Measurements from ENCODE around the gene SUPT20HL2. TPM values are rescaled to one million over a fixed set of nuclear protein-coding genes. Genes with fewer than 3 reads are reported as not detected.

SUPT20HL2 gene
- total and polyA plus RNA-seq, 2 donors (not counting 3 experiments of a cell fraction or from before 2014, with no cell fraction given), result not detected

DNA sequence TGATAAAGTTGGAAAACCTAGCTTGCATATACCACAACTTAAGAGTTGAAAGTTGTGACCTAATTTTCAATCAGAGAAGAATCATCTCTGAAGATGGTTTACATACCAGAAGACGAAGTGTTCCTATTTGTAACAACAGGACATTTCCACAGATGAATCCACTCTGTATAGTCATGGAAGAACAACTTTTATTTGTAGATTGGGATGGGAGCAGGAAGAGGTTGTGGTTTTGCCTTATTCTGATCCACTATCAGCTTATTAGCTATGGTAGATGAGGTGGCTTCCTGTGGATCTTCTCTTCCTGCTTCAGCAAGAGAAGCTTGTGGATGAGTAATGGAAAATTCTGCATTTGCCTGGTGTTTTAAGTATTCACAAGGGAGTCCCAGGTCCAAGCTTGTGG, 27.9 kb upstream of the SUPT20HL2 start:
- H3K4me1 ChIP-seq (ENCODE audit: control insufficient read depth, extremely low read depth, insufficient read depth, low read length), result peaks cover 7% of the 10 kb centered on the region
- ChIA-PET CTCF (interaction anchor here (0.8 to 1.2 kb wide), 2 partner anchors 24 to 30 kb away, joined by 3 read pairs; no protein-coding TSS in a partner anchor), POLR2A (no interaction called here)
- BruUV-seq (replicated peaks), result no TSS peak
- H3K27ac ChIP-seq (ENCODE audit: insufficient read depth, low read depth, low read length), result no peak overlapping the region
- TF ChIP-seq POLR2AphosphoS5 (IDR thresholded peaks at IDR 0.05; ENCODE audit: insufficient read depth, low read depth, low read length) (no peak), GATA2 (IDR thresholded peaks at IDR 0.05; ENCODE audit: insufficient read depth, insufficient read length, low read depth, low read length) (peak; percentile 60), FOS (IDR thresholded peaks at IDR 0.05; ENCODE audit: borderline replicate concordance, insufficient read depth, low read length) (peak; percentile 44), MYC (IDR thresholded peaks at IDR 0.05; ENCODE audit: low read depth, low read length) (no peak), POLR2A (IDR thresholded peaks at IDR 0.05; ENCODE audit: low read depth, low read length) (no peak)
- TF ChIP-seq, protein P1, sequence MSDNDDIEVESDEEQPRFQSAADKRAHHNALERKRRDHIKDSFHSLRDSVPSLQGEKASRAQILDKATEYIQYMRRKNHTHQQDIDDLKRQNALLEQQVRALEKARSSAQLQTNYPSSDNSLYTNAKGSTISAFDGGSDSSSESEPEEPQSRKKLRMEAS (IDR thresholded peaks at IDR 0.05; ENCODE audit: insufficient read depth, insufficient read length), result no peak
- TF ChIP-seq, protein P2, sequence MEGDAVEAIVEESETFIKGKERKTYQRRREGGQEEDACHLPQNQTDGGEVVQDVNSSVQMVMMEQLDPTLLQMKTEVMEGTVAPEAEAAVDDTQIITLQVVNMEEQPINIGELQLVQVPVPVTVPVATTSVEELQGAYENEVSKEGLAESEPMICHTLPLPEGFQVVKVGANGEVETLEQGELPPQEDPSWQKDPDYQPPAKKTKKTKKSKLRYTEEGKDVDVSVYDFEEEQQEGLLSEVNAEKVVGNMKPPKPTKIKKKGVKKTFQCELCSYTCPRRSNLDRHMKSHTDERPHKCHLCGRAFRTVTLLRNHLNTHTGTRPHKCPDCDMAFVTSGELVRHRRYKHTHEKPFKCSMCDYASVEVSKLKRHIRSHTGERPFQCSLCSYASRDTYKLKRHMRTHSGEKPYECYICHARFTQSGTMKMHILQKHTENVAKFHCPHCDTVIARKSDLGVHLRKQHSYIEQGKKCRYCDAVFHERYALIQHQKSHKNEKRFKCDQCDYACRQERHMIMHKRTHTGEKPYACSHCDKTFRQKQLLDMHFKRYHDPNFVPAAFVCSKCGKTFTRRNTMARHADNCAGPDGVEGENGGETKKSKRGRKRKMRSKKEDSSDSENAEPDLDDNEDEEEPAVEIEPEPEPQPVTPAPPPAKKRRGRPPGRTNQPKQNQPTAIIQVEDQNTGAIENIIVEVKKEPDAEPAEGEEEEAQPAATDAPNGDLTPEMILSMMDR (IDR thresholded peaks at IDR 0.05; ENCODE audit: extremely low read depth in 1 of 2, insufficient read depth in 1 of 2, low read depth in 1 of 2, low read length in 2 of 2), result no peak
- H2AFZ ChIP-seq (ENCODE audit: low read depth, low read length), result no peak overlapping the region
- peak overlapping the region; percentile 11 for H3K4me2 ChIP-seq (ENCODE audit: insufficient read depth, low read length)
- dilution Hi-C loops (cut with MboI; ENCODE audit: extremely low pct_ligation_motif_present, low sequenced_read_pairs) (no loop called here), intact Hi-C loops (cut with micrococcal nuclease) (no loop called here)
- no peaks in the 10 kb centered on the region for H3K36me3 ChIP-seq (ENCODE audit: control insufficient read depth in 2 of 2, extremely low read depth in 1 of 2, insufficient read depth in 2 of 2, low read length in 2 of 2)
- peak; percentile 4 for FAIRE-seq
- no peaks in the 10 kb centered on the region for H3K79me2 ChIP-seq (ENCODE audit: control insufficient read depth, insufficient read depth, low read length)
- no peaks in the 10 kb centered on the region for H3K9me3 ChIP-seq (replicated peaks; ENCODE audit: control insufficient read depth, insufficient read depth, low read length)
- H3K27me3 ChIP-seq (ENCODE audit: control insufficient read depth in 2 of 2, insufficient read depth in 2 of 2, low read length in 2 of 2), result no peaks in the 10 kb centered on the region
- no peaks in the 10 kb centered on the region for H3K9me1 ChIP-seq (replicated peaks; ENCODE audit: control insufficient read depth, extremely low read depth, insufficient read depth, low read length)
- peak; percentile 31 for DNase-seq (ENCODE audit: low read depth, low spot score)
- H3K9ac ChIP-seq (replicated peaks; ENCODE audit: extremely low read depth, insufficient read depth, low read length), result no peak overlapping the region
- no peaks in the 10 kb centered on the region for H4K20me1 ChIP-seq (replicated peaks; ENCODE audit: control insufficient read depth, extremely low read depth, insufficient read depth, low read length)
- H3K4me3 ChIP-seq (replicated peaks in 1 of 3; ENCODE audit: insufficient read depth in 1 of 3, low read depth in 1 of 3, low read length in 3 of 3), result no peak overlapping the region
